SJSA1 (cell line): ENCODE results near the gene MRTFA. TPM values are rescaled to one million over a fixed set of nuclear protein-coding genes. Genes with fewer than 3 reads are reported as not detected.
"Not testable (repeated sequence)": the region's sequence is repeated elsewhere in the genome, so short reads cannot be mapped to it uniquely, and the experiment has no call there.

Source experiments
- DNase-seq, 2 experiments: peaks; one replicate each; pipeline ENCODE4 v3.0.0-alpha.2; 2015 to 2020; ENCODE audit warnings: low spot score in 2 of 2, low read depth in 1 of 2
- H3K27ac ChIP-seq: fragments of 250-450 bp; sonication (Bioruptor Pico); 2 replicates; pipeline ENCODE4 v1.5.1; 2020; ENCODE audit warnings: mild to moderate bottlenecking, moderate library complexity
- H3K27me3 ChIP-seq: fragments of 250-450 bp; sonication (Bioruptor Pico); replicated peaks from 2 replicates; pipeline ENCODE4 v1.5.1; 2020; ENCODE audit warnings: mild to moderate bottlenecking, moderate library complexity
- H3K36me3 ChIP-seq: fragments of 250-450 bp; sonication (Bioruptor Pico); 2 replicates; pipeline ENCODE4 v1.5.1; 2020; ENCODE audit warnings: mild to moderate bottlenecking
- H3K4me1 ChIP-seq: fragments of 250-450 bp; sonication (Bioruptor Pico); replicated peaks from 2 replicates; pipeline ENCODE4 v1.6.1; 2021; ENCODE audit warnings: mild to moderate bottlenecking
- H3K4me3 ChIP-seq: fragments of 250-450 bp; sonication (Bioruptor Pico); 2 replicates; pipeline ENCODE4 v1.5.1; 2020; ENCODE audit warnings: mild to moderate bottlenecking
- H3K9me3 ChIP-seq: fragments of 250-450 bp; sonication (Bioruptor Pico); replicated peaks from 2 replicates; pipeline ENCODE4 v1.5.1; 2020; ENCODE audit warnings: mild to moderate bottlenecking
- total RNA-seq: library from RNA; depleted of rRNA; stranded (reverse); fragments of >200 nt; shearing (Covaris generic); gene quantifications from 2 replicates; pipeline ENCODE4 v1.2.3, GENCODE V29; 2014; rRNA removed

MRTFA gene
- total RNA-seq: 21.4 and 27.8 TPM in 2 replicates

DNA sequence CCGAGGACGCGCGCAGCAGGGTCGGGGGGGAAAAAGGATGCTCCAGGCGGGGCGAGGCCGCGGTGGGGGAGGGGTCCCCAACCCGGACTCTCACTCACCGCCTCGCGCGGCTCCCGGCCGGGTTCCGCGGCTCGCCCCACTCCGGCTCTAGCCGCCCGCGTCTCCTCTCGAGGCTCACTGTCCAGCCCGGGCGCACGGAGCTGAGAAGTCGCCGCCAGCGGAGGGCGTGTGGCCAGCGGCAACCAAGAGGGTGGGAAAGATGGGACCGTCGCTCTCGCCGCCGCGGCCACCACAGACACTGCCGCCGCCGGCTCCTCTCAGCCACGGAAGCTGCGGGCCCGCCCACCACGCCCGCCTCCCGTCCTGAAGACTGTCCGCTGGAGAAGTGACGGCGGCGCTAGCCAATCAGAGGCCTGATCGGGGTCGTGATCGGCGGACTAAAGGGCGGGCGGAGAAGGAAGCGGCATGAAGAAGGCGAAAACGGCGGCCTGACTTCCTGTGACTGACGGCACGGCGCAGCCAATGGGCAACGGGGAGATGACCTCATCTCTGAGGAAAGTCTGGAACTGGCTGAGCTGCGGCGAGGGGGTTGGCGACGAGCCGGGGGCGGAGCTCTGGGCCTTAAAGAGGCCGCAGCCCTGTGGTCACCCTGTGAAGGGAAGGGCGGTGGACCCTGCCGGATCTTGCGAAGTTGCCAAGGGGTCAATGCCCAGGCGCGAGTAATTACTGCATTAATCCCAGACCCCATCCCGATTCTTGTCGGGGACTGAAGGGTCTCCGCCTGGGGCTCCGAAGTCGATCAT lies at the start of gene MRTFA:
TSS of gene MRTFA (minus strand) at position 340 of the 803 bp plus-strand sequence.
- Histone ChIP-seq H3K36me3 (peaks cover 8% of the 10 kb centered on the region), H3K9me3 (no peaks in the 10 kb centered on the region), H3K27ac (peak within 1 kb of the TSS; percentile 62), H3K4me3 (peak within 1 kb of the TSS; percentile 92), H3K27me3 (no peaks in the 10 kb centered on the region), H3K4me1 (peaks cover 13% of the 10 kb centered on the region)
- peak; percentile 99 to 100 for DNase-seq

DNA sequence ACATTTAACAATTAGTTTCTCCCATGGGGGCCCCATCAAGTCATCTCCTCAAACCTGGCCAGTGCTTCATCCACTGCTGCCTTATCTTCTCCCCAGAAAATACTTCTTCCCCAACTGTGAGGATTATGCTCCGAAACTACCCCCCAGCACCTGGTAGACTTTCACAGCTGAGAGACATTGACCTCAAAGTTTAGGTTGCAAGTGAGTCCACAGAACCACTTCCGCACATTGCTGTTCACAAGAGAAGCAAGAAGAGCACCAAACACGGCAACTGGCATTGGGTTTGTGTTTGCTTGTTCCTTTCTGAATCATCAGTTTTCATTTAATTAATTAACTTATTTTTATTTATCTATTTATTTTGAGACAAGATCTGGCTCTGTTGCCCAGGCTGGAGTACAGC lies 48.9 kb upstream of the MRTFA start:
- Histone ChIP-seq H3K4me3 (no peak overlapping the region), H3K4me1 (peaks cover 6% of the 10 kb centered on the region), H3K36me3 (no peaks in the 10 kb centered on the region), H3K27ac (no peak overlapping the region), H3K9me3 (no peaks in the 10 kb centered on the region), H3K27me3 (no peaks in the 10 kb centered on the region)
- DNase-seq: no peak

DNA sequence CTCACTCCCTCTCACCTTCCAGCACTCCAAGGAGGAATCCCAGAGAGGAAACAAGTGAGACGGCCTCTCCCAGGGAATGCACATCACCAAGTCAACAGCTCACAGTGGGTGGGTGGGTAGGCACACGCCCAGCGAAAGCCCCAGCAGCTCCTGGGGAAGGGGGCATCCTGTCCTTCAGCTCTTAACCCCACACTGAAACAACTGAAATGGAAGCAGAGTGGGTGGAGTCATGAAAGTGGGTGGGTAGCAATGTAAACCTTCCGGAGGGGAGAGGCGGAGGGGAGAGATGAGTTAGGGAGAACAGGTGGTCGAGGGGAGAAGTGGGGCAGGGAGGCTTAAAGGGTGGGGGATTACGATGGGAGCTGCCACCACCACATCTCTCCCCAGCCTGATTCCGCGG lies 48.2 kb upstream of the MRTFA start:
- no peaks in the 10 kb centered on the region for H3K27me3 ChIP-seq
- H3K36me3 ChIP-seq: no peaks in the 10 kb centered on the region
- no peak overlapping the region for H3K27ac ChIP-seq
- H3K4me1 ChIP-seq: peaks cover 6% of the 10 kb centered on the region
- no peak for DNase-seq
- H3K9me3 ChIP-seq: no peaks in the 10 kb centered on the region
- H3K4me3 ChIP-seq: no peak overlapping the region

DNA sequence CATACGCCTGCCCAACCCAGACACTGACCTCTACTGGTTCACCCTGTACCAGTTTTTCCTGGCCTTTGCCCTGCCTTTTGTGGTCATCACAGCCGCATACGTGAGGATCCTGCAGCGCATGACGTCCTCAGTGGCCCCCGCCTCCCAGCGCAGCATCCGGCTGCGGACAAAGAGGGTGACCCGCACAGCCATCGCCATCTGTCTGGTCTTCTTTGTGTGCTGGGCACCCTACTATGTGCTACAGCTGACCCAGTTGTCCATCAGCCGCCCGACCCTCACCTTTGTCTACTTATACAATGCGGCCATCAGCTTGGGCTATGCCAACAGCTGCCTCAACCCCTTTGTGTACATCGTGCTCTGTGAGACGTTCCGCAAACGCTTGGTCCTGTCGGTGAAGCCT lies 44.9 kb upstream of the MRTFA start:
- H3K9me3 ChIP-seq: no peaks in the 10 kb centered on the region
- DNase-seq: no peak
- no peaks in the 10 kb centered on the region for H3K36me3 ChIP-seq
- no peak overlapping the region for H3K27ac ChIP-seq
- peaks cover 11% of the 10 kb centered on the region for H3K4me1 ChIP-seq
- H3K4me3 ChIP-seq: no peak overlapping the region
- H3K27me3 ChIP-seq: no peaks in the 10 kb centered on the region

DNA sequence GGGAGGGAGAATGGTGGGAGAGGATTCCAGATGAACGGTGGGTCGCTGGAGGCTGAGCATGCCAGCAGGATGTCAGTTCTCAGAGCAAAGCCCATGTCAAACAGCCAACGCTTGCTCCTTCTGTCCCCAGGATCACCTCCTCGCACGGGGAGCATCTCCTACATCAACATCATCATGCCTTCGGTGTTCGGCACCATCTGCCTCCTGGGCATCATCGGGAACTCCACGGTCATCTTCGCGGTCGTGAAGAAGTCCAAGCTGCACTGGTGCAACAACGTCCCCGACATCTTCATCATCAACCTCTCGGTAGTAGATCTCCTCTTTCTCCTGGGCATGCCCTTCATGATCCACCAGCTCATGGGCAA lies 44.3 kb upstream of the MRTFA start:
- DNase-seq: no peak

DNA sequence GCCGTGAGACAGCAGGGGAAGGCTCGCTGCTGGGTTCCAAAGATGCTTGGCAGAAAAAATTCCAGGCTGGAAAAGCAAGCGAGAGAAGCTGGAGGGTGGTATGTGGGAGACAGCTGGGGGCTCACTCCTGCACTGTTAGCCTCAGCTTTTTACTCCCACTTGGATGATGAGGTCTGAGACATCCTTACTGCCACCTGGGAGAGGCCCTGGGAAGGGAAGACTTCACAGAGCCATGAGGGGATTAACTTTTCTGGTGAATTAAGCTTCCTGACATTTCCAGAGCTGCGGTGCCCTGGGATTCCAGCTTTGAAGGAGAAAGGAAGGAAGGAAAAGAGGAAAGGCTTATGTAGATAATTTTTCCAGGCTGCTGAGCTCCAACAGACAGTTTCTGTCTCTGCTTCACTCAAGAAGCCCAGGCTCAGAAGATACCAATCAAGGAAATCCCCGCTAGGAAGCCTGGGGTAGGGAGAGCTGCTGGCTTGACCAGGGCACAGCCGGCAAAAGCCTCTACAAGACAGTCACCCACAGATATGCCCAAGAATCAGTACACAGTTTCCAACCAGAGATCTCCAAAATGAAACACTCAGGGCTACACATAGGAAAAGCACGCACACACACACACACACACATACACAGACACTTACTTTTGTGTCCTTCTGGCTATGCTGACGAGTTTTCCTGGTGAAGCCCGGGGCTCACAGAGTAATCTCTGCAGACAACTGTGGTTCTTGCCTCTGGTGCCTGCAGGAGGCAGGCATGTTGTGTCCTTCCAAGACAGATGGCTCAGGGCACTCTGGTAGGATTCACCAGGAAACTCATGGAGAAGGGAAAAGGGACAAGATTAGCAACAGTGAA lies 43.7 kb upstream of the MRTFA start:
- Histone ChIP-seq H3K9me3 (no peaks in the 10 kb centered on the region), H3K27ac (no peak overlapping the region), H3K27me3 (no peaks in the 10 kb centered on the region), H3K36me3 (no peaks in the 10 kb centered on the region), H3K4me1 (peaks cover 11% of the 10 kb centered on the region), H3K4me3 (no peak overlapping the region)
- DNase-seq: no peak

More for the DNA sequence above, 44.3 kb upstream of the MRTFA start:
- H3K9me3 ChIP-seq: no peaks in the 10 kb centered on the region
- no peaks in the 10 kb centered on the region for H3K36me3 ChIP-seq
- H3K4me3 ChIP-seq: no peak overlapping the region
- peaks cover 11% of the 10 kb centered on the region for H3K4me1 ChIP-seq
- H3K27ac ChIP-seq: no peak overlapping the region
- no peaks in the 10 kb centered on the region for H3K27me3 ChIP-seq

DNA sequence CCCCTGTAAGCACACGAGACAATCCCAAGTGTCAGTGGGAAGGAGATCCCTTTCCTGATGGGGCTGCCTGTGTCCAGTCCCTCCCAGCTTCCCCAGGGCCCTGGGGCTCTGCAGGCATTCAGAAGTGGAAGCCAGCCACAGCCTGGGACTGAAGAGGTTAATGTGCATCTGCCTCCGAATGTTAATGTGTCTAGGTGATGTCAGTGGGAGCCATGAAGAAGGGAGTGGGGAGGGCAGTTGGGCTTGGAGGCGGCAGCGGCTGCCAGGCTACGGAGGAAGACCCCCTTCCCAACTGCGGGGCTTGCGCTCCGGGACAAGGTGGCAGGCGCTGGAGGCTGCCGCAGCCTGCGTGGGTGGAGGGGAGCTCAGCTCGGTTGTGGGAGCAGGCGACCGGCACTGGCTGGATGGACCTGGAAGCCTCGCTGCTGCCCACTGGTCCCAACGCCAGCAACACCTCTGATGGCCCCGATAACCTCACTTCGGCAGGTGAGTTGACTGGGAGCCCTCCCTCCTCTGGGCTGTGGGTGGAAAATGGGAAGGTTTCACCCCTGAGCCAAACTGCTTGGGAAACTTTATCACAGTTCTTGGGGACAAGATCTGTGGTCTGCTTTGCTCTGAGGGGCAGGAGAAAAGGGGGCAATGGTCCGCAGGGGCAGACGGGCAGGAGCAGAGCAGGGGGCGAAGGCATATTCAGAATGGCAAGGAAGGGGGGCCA lies 42.9 kb upstream of the MRTFA start, which contains the start of gene MCHR1:
TSS of gene MCHR1 (plus strand) at position 236 of the 715 bp plus-strand sequence. CDS start at position 405, 169 bp downstream.
- DNase-seq: no peak
- peaks cover 11% of the 10 kb centered on the region for H3K4me1 ChIP-seq
- no peaks in the 10 kb centered on the region for H3K27me3 ChIP-seq
- no peak within 1 kb of the TSS for H3K27ac ChIP-seq
- H3K9me3 ChIP-seq: no peaks in the 10 kb centered on the region
- H3K36me3 ChIP-seq: no peaks in the 10 kb centered on the region
- no peak within 1 kb of the TSS for H3K4me3 ChIP-seq

DNA sequence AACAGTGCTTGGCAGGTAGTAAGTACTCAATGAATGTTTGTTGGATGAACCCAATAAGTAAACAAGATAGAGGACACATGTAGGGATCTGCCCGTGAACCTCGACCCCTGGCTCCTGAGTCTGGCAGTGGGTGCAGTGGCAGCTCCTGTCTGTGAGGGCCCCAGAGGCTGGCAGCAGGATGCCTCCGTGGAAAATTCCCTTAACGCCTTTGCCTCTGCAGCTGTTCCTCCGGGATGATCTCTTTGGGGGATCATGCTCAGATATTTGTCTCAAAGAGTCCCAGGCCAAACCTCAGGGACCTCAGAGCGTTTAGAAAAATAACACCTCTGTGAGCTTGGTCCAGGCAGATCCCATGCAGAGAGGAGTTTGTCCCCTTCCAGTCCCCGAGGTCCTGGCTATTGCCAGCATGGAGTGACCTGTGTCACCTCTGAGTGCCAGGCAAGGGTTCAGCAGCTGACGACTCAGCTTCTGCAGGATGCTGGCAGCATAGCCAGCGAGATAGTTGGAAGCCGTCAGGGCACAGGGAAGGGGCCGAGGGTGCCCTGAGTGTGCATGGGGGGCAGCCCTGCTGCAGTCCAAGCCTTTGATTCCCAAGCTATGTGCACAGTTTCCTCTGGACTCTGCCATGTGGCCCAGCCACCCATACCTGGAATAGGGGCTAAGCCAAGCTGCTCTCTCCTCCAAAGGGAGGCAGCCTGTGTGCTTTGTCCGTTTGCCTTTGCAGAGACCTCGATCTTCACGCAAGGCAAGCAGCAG lies 42.2 kb upstream of the MRTFA start:
- no peaks in the 10 kb centered on the region for H3K9me3 ChIP-seq
- no peaks in the 10 kb centered on the region for H3K27me3 ChIP-seq
- no peak overlapping the region for H3K4me3 ChIP-seq
- no peaks in the 10 kb centered on the region for H3K36me3 ChIP-seq
- H3K4me1 ChIP-seq: peaks cover 11% of the 10 kb centered on the region
- no peak overlapping the region for H3K27ac ChIP-seq
- no peak for DNase-seq

DNA sequence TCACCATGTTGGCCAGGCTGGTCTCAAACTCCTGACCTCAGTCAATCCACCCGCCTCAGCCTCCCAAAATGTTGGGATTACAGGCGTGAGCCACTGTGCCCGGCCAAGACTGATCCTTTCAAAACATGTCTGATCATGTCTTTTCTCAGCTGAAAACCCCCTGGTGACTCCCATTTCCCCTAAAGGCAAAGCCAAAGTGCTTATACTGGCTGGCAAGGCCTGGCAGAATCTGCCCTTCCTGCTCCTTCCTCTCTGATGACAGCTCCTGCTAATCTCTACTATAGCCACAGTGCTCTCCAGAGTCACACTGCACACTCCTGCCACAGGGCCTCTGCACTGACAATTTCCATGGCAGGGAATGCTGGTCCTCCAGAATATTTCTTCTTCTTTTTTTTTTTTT lies 40.1 kb upstream of the MRTFA start:
- no peaks in the 10 kb centered on the region for H3K36me3 ChIP-seq
- no peak for DNase-seq
- H3K27ac ChIP-seq: no peak overlapping the region
- no peaks in the 10 kb centered on the region for H3K9me3 ChIP-seq
- no peaks in the 10 kb centered on the region for H3K27me3 ChIP-seq
- peaks cover 5% of the 10 kb centered on the region; the same call in 1 of the 2 replicates for H3K4me1 ChIP-seq
- H3K4me3 ChIP-seq: no peak overlapping the region

DNA sequence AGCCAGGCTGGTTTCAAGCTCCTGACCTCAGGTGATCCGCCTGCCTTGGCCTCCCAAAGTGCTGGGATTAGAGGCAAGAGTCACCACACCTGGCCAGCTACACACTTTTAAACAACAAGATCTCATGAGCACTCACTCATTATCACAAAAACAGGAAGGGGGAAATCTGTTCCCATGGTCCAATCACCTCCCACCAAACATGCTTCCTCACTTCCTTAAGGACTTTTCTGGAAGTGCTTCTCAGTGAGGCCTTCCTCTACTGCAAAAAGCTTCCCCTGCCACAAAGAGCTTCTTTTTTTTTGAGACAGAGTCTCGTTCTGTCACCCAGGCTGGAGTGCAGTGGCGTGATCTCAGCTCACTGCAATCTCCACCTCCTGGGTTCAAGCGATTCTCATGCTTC lies 39.6 kb upstream of the MRTFA start:
- not testable (repeated sequence) for H3K36me3 ChIP-seq, H3K4me3 ChIP-seq, DNase-seq, H3K27ac ChIP-seq, H3K27me3 ChIP-seq, H3K9me3 ChIP-seq, H3K4me1 ChIP-seq

GRCh38 chr22:40674274-40674673 lies 37.8 kb upstream of the MRTFA start:
- Histone ChIP-seq H3K27me3 (no peaks in the 10 kb centered on the region), H3K9me3 (peaks cover 1% of the 10 kb centered on the region), H3K36me3 (no peaks in the 10 kb centered on the region), H3K4me1 (peaks cover 2% of the 10 kb centered on the region; the same call in 1 of the 2 replicates), H3K4me3 (no peak overlapping the region), H3K27ac (no peak overlapping the region)
- no peak for DNase-seq

DNA sequence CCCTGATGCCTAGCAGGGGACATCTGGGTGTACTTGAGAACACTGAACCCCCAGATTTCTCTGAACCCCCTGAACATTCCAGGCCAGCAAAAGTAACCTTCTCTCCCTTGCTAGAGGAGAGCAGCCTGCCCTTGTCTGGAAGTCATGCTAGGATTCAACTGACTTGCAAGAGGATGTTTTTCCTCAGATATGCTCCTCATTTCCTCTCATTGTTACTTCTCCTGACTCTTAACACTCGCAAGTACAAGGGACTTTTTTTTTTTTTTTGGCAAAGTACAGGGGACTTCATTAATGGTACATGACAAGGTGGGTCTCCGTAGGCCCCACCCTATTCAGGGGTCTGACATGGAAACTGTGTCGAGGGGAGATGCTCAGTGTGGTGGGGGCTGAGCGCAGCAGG lies 36.5 kb upstream of the MRTFA start:
- no peak overlapping the region for H3K27ac ChIP-seq
- H3K9me3 ChIP-seq: peaks cover 8% of the 10 kb centered on the region
- no peaks in the 10 kb centered on the region for H3K27me3 ChIP-seq
- no peak for DNase-seq
- no peaks in the 10 kb centered on the region for H3K4me1 ChIP-seq
- H3K36me3 ChIP-seq: no peaks in the 10 kb centered on the region
- H3K4me3 ChIP-seq: no peak overlapping the region

DNA sequence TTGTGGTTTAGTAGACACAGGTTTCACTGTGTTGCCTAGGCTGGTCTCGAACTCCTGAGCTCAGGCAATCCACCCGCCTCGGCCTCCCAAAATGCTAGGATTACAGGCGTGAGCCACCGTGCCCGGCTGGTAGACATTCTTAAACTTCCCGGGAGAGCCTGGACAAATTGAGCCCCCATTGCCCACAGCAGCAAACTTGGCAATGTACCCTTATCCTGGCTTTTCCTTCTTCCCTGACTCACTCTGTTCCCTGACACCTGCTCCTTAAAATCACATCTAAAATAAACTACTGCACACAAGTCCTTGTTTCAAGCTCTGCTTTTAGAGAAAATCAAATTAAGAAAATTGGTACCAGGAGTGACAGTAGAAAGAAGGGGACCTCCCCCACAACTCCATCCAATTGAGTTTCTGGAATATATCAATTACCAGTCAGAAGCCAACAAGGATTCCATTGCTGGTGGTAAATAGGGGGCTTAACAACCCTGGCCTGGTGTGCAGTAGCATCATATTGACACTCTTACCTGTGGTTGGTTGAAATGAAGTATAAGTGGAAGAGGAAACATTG lies 35.4 kb upstream of the MRTFA start:
- Histone ChIP-seq H3K27ac (no peak overlapping the region), H3K36me3 (no peaks in the 10 kb centered on the region), H3K9me3 (peaks cover 8% of the 10 kb centered on the region), H3K4me1 (no peaks in the 10 kb centered on the region), H3K27me3 (no peaks in the 10 kb centered on the region), H3K4me3 (no peak overlapping the region)
- no peak for DNase-seq
